C4-2B (cell line): ENCODE measurements around the gene ACSL3.
"Not testable (repeated sequence)": the region's sequence is repeated elsewhere in the genome, so short reads cannot be mapped to it uniquely, and the experiment has no call there.

ENCODE experiments used
- H3K27ac ChIP-seq: fragments of 450-650 bp; 2 replicates; pipeline ENCODE4 v1.5.1; 2017
- CTCF ChIP-seq: fragments of 450-650 bp; conservative IDR thresholded peaks from 2 replicates; pipeline ENCODE4 v1.5.1; 2017; ENCODE audit warnings: mild to moderate bottlenecking
- ZFX ChIP-seq: fragments of 450-650 bp; IDR thresholded peaks from 2 replicates; pipeline ENCODE4 v1.6.1; 2017

Gene ACSL3

GRCh38 chr2:222866358-222866960 is 5.6 kb downstream of the ACSL3 start:
- peak overlapping the region; percentile 13; the same call in 1 of the 2 replicates for H3K27ac ChIP-seq
- no peak for TF ChIP-seq ZFX
- no peak for TF ChIP-seq CTCF

- not testable (repeated sequence) for H3K27ac ChIP-seq
Measured at GRCh38 chr2:222868560-222869251, 7.9 kb downstream of the ACSL3 start.

DNA sequence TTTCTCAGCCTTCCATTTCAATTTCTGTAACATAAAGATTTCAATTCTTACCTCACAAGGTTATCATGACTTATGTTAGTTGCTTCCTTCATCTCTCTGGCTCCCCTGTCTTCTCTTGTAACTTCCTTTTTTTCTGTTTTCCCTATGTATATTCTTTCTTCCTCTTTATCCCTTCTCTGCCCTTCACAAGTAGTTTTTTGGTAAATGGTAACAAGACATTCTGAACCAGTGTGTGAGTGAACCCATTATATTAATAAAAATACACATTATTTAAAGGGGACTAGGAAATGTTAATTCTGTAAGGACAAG is 8.4 kb downstream of the ACSL3 start:
- H3K27ac ChIP-seq = no peak overlapping the region
- TF ChIP-seq ZFX = no peak
- no peak for TF ChIP-seq CTCF

DNA sequence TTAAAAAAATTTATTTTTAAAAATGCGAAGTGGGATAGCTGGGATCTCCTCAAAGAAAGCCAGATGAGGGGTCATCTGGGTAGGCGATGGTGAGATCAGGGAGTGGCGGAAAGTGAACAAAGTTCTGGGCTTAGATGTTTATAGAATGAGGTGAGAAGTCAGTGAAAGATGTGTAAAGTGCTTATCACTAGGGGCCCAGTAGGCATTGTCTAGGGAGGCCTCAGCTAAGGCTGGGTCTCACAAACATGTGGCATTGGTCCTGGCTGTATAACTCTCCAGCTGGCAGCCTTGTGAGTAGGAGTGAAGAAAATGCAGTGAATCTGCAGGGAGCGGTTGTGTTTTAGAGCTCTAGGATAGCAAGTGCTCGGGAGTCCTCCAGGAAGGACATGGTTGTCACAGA is 10.5 kb downstream of the ACSL3 start:
- H3K27ac ChIP-seq = no peak overlapping the region
- TF ChIP-seq ZFX (no peak), CTCF (no peak)

DNA sequence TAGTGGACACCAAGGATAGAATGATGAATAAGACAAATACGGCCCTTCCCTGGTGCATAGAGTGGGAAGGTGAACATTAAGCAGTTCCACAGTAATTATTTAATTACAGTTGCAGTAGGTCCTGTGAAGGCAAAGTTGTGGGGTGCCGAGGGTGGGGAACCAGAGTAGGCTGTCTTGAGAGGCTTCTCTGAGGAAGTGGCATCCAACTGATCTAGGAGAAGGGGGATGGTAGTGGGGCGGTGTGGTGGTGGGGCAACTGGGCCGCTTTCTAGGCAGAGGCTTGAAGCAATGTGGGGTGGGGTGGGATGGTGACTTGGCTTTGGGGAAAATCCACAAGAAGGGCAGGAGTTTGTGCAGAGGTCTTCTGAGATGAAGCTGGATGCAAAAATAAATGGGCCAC is 11.7 kb downstream of the ACSL3 start:
- H3K27ac ChIP-seq = no peak overlapping the region
- no peak for TF ChIP-seq CTCF
- TF ChIP-seq ZFX = no peak

GRCh38 chr2:222875482-222875881 is 14.6 kb downstream of the ACSL3 start:
- TF ChIP-seq CTCF (no peak), ZFX (no peak)

DNA sequence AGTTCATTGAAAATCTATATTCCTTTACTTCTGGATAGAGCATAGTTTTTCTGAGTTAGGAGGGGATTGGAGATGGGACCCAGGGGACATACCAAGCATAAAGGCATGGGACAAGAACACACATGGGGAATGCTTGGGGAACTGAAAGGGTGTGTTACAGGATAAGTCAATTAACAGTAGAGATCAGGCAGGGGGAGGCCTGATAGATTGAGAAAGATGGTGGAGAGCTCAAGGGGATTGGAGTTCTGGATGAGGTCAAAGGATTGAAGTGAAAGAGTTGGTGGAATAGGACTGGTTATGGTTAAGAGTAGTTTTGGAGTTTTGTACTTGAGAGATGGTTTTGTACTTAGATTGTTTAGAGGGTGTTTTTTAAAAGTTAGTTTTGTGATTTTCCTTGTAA is 16.1 kb downstream of the ACSL3 start:
- TF ChIP-seq CTCF (no peak), ZFX (no peak)
- no peak overlapping the region for H3K27ac ChIP-seq

More at GRCh38 chr2:222875482-222875881, 14.6 kb downstream of the ACSL3 start:
- H3K27ac ChIP-seq = no peak overlapping the region
